ENCODE data around the gene FBXL7.

The FBXL7 gene

GRCh38 chr5:15564523-15564922 lies 64.5 kb downstream of the FBXL7 start:
- Histone ChIP-seq H3K79me2 (ENCODE audit: insufficient read depth, low read length) (no peaks in the 10 kb centered on the region), H3K4me1 (ENCODE audit: insufficient read depth, low read length) (no peaks in the 10 kb centered on the region), H3K4me3 (ENCODE audit: low read depth in 1 of 2, low read length in 2 of 2) (no peak overlapping the region), H3K9me3 (ENCODE audit: insufficient read depth, low read length, severe bottlenecking) (no peaks in the 10 kb centered on the region), H2AFZ (ENCODE audit: low read depth, low read length) (no peak overlapping the region), H3K27ac (ENCODE audit: low read length) (no peak overlapping the region), H3K9ac (ENCODE audit: low read depth, low read length) (no peak overlapping the region), H3K4me2 (ENCODE audit: insufficient read depth, low read length) (no peak overlapping the region), H3K27me3 (ENCODE audit: insufficient read depth, low read length, poor library complexity) (no peaks in the 10 kb centered on the region), H4K20me1 (ENCODE audit: insufficient read depth, low read length) (no peaks in the 10 kb centered on the region), H3K36me3 (ENCODE audit: insufficient read depth, low read length) (no peaks in the 10 kb centered on the region)
- TF ChIP-seq CTCF (IDR thresholded peaks at IDR 0.05; ENCODE audit: borderline replicate concordance, extremely low read depth, low read length, poor library complexity, severe bottlenecking), result no peak
- TF ChIP-seq EZH2 (IDR thresholded peaks at IDR 0.05; ENCODE audit: borderline replicate concordance, low read depth, low read length, severe bottlenecking), result no peak
- ATAC-seq (ENCODE audit: insufficient read depth, low read depth), result no peak
- DNase-seq, result no peak

GRCh38 chr5:15564957-15565356 lies 65.0 kb downstream of the FBXL7 start:
- Histone ChIP-seq H3K36me3 (ENCODE audit: insufficient read depth, low read length) (no peaks in the 10 kb centered on the region), H3K9ac (ENCODE audit: low read depth, low read length) (no peak overlapping the region), H3K79me2 (ENCODE audit: insufficient read depth, low read length) (no peaks in the 10 kb centered on the region), H3K27ac (ENCODE audit: low read length) (no peak overlapping the region), H3K9me3 (ENCODE audit: insufficient read depth, low read length, severe bottlenecking) (no peaks in the 10 kb centered on the region), H4K20me1 (ENCODE audit: insufficient read depth, low read length) (no peaks in the 10 kb centered on the region), H3K4me1 (ENCODE audit: insufficient read depth, low read length) (no peaks in the 10 kb centered on the region), H3K4me2 (ENCODE audit: insufficient read depth, low read length) (no peak overlapping the region), H3K4me3 (ENCODE audit: low read depth in 1 of 2, low read length in 2 of 2) (no peak overlapping the region), H2AFZ (ENCODE audit: low read depth, low read length) (no peak overlapping the region), H3K27me3 (ENCODE audit: insufficient read depth, low read length, poor library complexity) (no peaks in the 10 kb centered on the region)
- TF ChIP-seq EZH2 (IDR thresholded peaks at IDR 0.05; ENCODE audit: borderline replicate concordance, low read depth, low read length, severe bottlenecking), result no peak
- TF ChIP-seq CTCF (IDR thresholded peaks at IDR 0.05; ENCODE audit: borderline replicate concordance, extremely low read depth, low read length, poor library complexity, severe bottlenecking), result no peak
- ATAC-seq (ENCODE audit: insufficient read depth, low read depth) (no peak), DNase-seq (no peak)

- Histone ChIP-seq H3K4me2 (ENCODE audit: insufficient read depth, low read length) (no peak overlapping the region), H3K9me3 (ENCODE audit: insufficient read depth, low read length, severe bottlenecking) (no peaks in the 10 kb centered on the region), H4K20me1 (ENCODE audit: insufficient read depth, low read length) (no peaks in the 10 kb centered on the region), H3K4me1 (ENCODE audit: insufficient read depth, low read length) (no peaks in the 10 kb centered on the region), H3K9ac (ENCODE audit: low read depth, low read length) (no peak overlapping the region), H3K4me3 (ENCODE audit: low read depth in 1 of 2, low read length in 2 of 2) (no peak overlapping the region), H3K36me3 (ENCODE audit: insufficient read depth, low read length) (no peaks in the 10 kb centered on the region), H3K27me3 (ENCODE audit: insufficient read depth, low read length, poor library complexity) (no peaks in the 10 kb centered on the region), H2AFZ (ENCODE audit: low read depth, low read length) (no peak overlapping the region), H3K27ac (ENCODE audit: low read length) (no peak overlapping the region), H3K79me2 (ENCODE audit: insufficient read depth, low read length) (0 out of 2 replicates have a peak, but pooled peaks cover 3% of the 10 kb centered on the region)
- TF ChIP-seq EZH2 (IDR thresholded peaks at IDR 0.05; ENCODE audit: borderline replicate concordance, low read depth, low read length, severe bottlenecking) (no peak), CTCF (IDR thresholded peaks at IDR 0.05; ENCODE audit: borderline replicate concordance, extremely low read depth, low read length, poor library complexity, severe bottlenecking) (no peak)
- DNase-seq, result no peak
- ATAC-seq (ENCODE audit: insufficient read depth, low read depth), result no peak
Measured at GRCh38 chr5:15566306-15566705, 66.3 kb downstream of the FBXL7 start.

- ATAC-seq (ENCODE audit: insufficient read depth, low read depth), result no peak
- H3K9me3 ChIP-seq (ENCODE audit: insufficient read depth, low read length, severe bottlenecking), result no peaks in the 10 kb centered on the region
- H3K36me3 ChIP-seq (ENCODE audit: insufficient read depth, low read length), result no peaks in the 10 kb centered on the region
- no peaks in the 10 kb centered on the region for H4K20me1 ChIP-seq (ENCODE audit: insufficient read depth, low read length)
- H2AFZ ChIP-seq (ENCODE audit: low read depth, low read length), result no peak overlapping the region
- no peaks in the 10 kb centered on the region for H3K4me1 ChIP-seq (ENCODE audit: insufficient read depth, low read length)
- no peak overlapping the region for H3K9ac ChIP-seq (ENCODE audit: low read depth, low read length)
- H3K4me2 ChIP-seq (ENCODE audit: insufficient read depth, low read length), result no peak overlapping the region
- 0 out of 2 replicates have a peak, but pooled peaks cover 3% of the 10 kb centered on the region for H3K79me2 ChIP-seq (ENCODE audit: insufficient read depth, low read length)
- no peak overlapping the region for H3K27ac ChIP-seq (ENCODE audit: low read length)
- TF ChIP-seq CTCF (IDR thresholded peaks at IDR 0.05; ENCODE audit: borderline replicate concordance, extremely low read depth, low read length, poor library complexity, severe bottlenecking) (no peak), EZH2 (IDR thresholded peaks at IDR 0.05; ENCODE audit: borderline replicate concordance, low read depth, low read length, severe bottlenecking) (no peak)
- no peaks in the 10 kb centered on the region for H3K27me3 ChIP-seq (ENCODE audit: insufficient read depth, low read length, poor library complexity)
- no peak for DNase-seq
- H3K4me3 ChIP-seq (ENCODE audit: low read depth in 1 of 2, low read length in 2 of 2), result no peak overlapping the region
Measured at GRCh38 chr5:15566789-15567188, 66.8 kb downstream of the FBXL7 start.

Measured in DND-41 (cell line).